ENCODE results near the gene CD47. TPM values are rescaled to one million over a fixed set of nuclear protein-coding genes. Genes with fewer than 3 reads are reported as not detected.

The CD47 gene
- total and polyA plus RNA-seq, 12 donors, result 24.2 to 108 (median 70.0) TPM

DNA sequence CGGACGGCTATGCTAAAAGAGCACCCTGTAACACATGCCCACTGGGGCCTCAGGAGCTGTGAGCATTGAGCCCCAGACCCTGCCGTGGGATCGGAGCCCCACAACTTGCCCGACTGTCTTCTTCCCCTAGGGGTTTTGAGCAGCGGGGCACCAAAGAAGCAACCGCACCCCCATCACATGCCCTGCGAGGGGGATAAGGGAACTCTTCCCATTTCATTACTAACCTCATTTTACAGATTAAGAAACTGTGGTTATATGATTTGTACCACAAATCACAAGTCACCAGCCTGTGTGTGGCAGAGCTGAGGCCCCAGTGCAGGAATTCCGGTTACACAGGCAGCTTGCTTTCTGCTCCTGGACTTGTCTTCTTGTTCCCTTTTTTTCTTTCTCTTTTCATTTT is 86.2 kb downstream of the CD47 start:
- DNase-seq, result peak in 1 of 7 donors; percentile 25
- WGBS, 4 donors, result 77 to 88% (median 80%) methylated on average over 8 to 9 of the region's 9 CpGs
- Histone ChIP-seq H3K9me3 (replicated peaks in 1 of 3) (no peaks in the 10 kb centered on the region), H3K4me1 (replicated peaks in 1 of 2) (peaks cover 0 to 14% of the 10 kb centered on the region in 2 donors), H3K4me3 (no peak overlapping the region), H3K27ac (no peak overlapping the region), H3K36me3 (replicated peaks in 1 of 2) (no peaks in the 10 kb centered on the region), H3K27me3 (no peaks in the 10 kb centered on the region)
- intact Hi-C loops (cut with DNase I), result no loop called here
- TF ChIP-seq POLR2A (IDR thresholded peaks at IDR 0.05), result no peak
- TF ChIP-seq, protein P1, sequence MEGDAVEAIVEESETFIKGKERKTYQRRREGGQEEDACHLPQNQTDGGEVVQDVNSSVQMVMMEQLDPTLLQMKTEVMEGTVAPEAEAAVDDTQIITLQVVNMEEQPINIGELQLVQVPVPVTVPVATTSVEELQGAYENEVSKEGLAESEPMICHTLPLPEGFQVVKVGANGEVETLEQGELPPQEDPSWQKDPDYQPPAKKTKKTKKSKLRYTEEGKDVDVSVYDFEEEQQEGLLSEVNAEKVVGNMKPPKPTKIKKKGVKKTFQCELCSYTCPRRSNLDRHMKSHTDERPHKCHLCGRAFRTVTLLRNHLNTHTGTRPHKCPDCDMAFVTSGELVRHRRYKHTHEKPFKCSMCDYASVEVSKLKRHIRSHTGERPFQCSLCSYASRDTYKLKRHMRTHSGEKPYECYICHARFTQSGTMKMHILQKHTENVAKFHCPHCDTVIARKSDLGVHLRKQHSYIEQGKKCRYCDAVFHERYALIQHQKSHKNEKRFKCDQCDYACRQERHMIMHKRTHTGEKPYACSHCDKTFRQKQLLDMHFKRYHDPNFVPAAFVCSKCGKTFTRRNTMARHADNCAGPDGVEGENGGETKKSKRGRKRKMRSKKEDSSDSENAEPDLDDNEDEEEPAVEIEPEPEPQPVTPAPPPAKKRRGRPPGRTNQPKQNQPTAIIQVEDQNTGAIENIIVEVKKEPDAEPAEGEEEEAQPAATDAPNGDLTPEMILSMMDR (IDR thresholded peaks at IDR 0.05), result no peak

DNA sequence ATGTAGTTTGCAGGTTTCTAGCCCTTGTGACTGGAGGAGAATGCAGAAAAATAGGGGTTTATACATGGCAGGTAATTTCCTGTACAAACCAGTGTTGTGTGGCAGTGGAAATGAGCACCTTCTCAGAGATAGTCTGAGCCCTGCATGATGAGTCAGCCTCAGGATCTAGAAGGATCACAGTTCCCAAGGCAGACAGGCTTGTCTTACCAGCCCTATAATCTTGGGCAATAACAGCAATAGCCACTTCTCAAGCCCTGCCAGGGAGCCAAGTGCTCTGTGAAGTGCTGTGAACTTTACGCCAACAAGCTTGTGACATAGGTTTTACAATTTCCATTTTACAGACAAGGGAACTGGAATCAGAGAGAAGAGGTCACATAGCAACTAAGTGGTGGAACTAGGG is 89.4 kb downstream of the CD47 start:
- DNase-seq, result no peak
- Histone ChIP-seq H3K27ac (no peak overlapping the region), H3K27me3 (no peaks in the 10 kb centered on the region), H3K36me3 (replicated peaks in 1 of 2) (no peaks in the 10 kb centered on the region), H3K4me1 (replicated peaks in 1 of 2) (peaks cover 0 to 10% of the 10 kb centered on the region in 2 donors), H3K4me3 (no peak overlapping the region), H3K9me3 (replicated peaks in 1 of 3) (no peaks in the 10 kb centered on the region)
- intact Hi-C loops (cut with DNase I), result no loop called here
- TF ChIP-seq POLR2A (IDR thresholded peaks at IDR 0.05), result no peak
- 89 to 100% (median 94%) methylated on average over 1 of the region's 1 CpG for WGBS, 4 donors

DNA sequence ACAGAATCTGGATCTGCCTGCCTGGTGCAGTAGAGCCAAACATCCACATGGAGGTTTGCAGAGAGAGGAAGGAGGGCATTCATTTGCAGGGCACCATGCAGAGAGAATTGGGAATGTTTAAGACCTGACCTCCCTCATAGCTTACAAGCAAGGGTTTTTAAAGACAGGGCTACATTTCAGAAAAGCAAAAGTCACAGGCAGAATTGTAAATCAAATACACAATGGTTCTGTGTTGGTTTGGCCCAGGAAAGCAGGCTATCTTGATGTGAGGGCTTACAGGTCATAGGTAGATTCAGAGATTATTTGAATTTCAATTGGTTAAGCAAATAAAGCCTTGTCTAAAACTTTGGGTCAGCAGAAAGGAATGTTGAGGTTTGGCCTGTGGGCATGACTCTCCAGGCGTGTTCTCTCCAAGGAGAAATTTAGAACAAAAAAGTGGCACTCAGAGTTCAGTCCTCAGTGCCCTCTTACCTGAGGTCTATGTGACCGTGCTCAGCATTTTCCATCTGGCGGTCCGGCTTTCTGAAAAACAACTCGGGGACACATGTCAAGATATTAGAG is 91.5 kb downstream of the CD47 start:
- Histone ChIP-seq H3K4me3 (no peak overlapping the region), H3K4me1 (replicated peaks in 1 of 2) (no peaks in the 10 kb centered on the region), H3K27me3 (no peaks in the 10 kb centered on the region), H3K27ac (no peak overlapping the region), H3K36me3 (replicated peaks in 1 of 2) (no peaks in the 10 kb centered on the region), H3K9me3 (replicated peaks in 1 of 3) (no peaks in the 10 kb centered on the region)
- 90 to 96% (median 93%) methylated on average over 3 to 5 of the region's 5 CpGs for WGBS, 4 donors
- no peak for DNase-seq
- intact Hi-C loops (cut with DNase I), result no loop called here
- TF ChIP-seq POLR2A (IDR thresholded peaks at IDR 0.05), result no peak
- TF ChIP-seq, protein P1 (IDR thresholded peaks at IDR 0.05), result no peak

- Histone ChIP-seq H3K9me3 (replicated peaks in 1 of 3) (no peaks in the 10 kb centered on the region), H3K27me3 (no peaks in the 10 kb centered on the region), H3K36me3 (replicated peaks in 1 of 2) (no peaks in the 10 kb centered on the region), H3K27ac (no peak overlapping the region), H3K4me3 (no peak overlapping the region), H3K4me1 (replicated peaks in 1 of 2) (no peaks in the 10 kb centered on the region)
- no peak for DNase-seq
- intact Hi-C loops (cut with DNase I), result no loop called here
- TF ChIP-seq POLR2A (IDR thresholded peaks at IDR 0.05), result no peak
- TF ChIP-seq, protein P1 (IDR thresholded peaks at IDR 0.05), result no peak
Observed at GRCh38 chr3:107997671-107998070, 93.2 kb downstream of the CD47 start.

DNA sequence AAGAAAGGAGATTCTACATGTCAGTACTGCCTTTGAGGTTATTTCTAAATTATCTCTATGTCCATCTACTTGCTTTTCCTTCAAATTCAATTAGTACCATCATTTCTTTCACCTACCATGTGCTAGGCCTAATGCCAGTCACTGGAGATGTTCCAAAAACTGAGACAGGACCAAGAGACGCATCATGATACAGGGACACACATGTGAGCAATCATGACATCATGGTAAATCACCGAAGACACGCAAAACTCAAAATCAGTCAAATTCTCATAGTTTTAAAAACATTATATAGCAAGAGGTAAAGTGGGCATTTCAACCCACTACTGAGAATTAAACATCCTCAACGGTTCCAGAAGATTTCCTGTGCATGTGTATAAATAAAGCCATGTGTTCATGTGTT is 95.0 kb downstream of the CD47 start:
- Histone ChIP-seq H3K36me3 (replicated peaks in 1 of 2) (no peaks in the 10 kb centered on the region), H3K9me3 (replicated peaks in 1 of 3) (no peaks in the 10 kb centered on the region), H3K27ac (no peak overlapping the region), H3K4me1 (replicated peaks in 1 of 2) (no peaks in the 10 kb centered on the region), H3K4me3 (no peak overlapping the region), H3K27me3 (no peaks in the 10 kb centered on the region)
- TF ChIP-seq, protein P1 (IDR thresholded peaks at IDR 0.05), result no peak
- TF ChIP-seq POLR2A (IDR thresholded peaks at IDR 0.05), result no peak
- intact Hi-C loops (cut with DNase I), result no loop called here
- no peak for DNase-seq
- WGBS, 4 donors, result 89 to 90% (median 89%) methylated on average over 4 of the region's 4 CpGs
